ENCODE data around the gene OPN5. TPM values are rescaled to one million over a fixed set of nuclear protein-coding genes. Genes with fewer than 3 reads are reported as not detected.

Gene OPN5
- total and polyA plus RNA-seq, 12 donors = 0.15 to 1.1 (median 0.35) TPM; not detected in 3

DNA sequence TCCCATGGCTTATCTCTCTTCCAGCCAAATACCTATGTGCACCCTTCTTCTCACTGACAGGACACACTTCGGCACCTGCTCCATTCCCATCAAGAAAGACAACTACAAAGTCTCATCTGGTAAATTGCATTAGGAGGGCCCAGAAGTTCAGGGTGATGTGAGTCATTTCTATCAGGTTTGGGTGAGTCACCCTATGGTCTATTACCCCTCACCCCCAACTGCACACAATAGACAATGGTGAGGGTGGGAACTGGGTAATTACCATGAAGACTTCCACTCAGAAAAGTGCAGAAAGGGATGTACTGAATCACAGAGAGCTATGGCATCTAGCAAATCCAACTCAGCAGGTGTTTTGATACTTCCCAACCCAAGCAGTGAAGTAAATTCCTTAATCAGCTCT lies 54.8 kb downstream of the OPN5 start:
- no peaks in the 10 kb centered on the region for H3K36me3 ChIP-seq
- ATAC-seq (no peak), DNase-seq (no peak)
- 89 to 92% methylated on average over 1 of the region's 1 CpG for WGBS, 2 donors
- TF ChIP-seq, protein P1, sequence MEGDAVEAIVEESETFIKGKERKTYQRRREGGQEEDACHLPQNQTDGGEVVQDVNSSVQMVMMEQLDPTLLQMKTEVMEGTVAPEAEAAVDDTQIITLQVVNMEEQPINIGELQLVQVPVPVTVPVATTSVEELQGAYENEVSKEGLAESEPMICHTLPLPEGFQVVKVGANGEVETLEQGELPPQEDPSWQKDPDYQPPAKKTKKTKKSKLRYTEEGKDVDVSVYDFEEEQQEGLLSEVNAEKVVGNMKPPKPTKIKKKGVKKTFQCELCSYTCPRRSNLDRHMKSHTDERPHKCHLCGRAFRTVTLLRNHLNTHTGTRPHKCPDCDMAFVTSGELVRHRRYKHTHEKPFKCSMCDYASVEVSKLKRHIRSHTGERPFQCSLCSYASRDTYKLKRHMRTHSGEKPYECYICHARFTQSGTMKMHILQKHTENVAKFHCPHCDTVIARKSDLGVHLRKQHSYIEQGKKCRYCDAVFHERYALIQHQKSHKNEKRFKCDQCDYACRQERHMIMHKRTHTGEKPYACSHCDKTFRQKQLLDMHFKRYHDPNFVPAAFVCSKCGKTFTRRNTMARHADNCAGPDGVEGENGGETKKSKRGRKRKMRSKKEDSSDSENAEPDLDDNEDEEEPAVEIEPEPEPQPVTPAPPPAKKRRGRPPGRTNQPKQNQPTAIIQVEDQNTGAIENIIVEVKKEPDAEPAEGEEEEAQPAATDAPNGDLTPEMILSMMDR (IDR thresholded peaks at IDR 0.05) = no peak
- no peaks in the 10 kb centered on the region for H3K27me3 ChIP-seq
- intact Hi-C loops (cut with DNase I) = no loop called here
- H3K4me1 ChIP-seq = no peaks in the 10 kb centered on the region
- H3K27ac ChIP-seq = no peak overlapping the region
- no peak overlapping the region for H3K4me3 ChIP-seq
- no peaks in the 10 kb centered on the region for H3K9me3 ChIP-seq

DNA sequence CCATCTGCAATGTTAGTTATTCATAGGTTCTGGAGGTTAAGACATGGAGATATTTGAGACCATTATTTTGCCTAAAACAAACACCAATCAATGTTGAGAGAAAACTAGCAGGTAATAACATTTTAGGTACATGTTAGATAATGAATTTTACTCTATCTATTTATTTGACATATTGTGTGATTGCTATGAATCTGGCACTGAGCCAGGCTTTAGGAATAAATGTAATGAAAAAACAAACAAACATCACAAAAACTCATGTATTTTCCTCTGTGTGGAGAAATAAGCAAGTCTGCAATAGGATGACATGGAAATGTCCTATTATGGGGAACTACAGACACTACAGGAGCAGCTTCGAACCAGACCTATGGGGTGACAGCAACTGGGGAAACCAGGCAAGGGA lies 57.8 kb downstream of the OPN5 start:
- Histone ChIP-seq H3K4me3 (no peak overlapping the region), H3K27me3 (no peaks in the 10 kb centered on the region), H3K4me1 (no peaks in the 10 kb centered on the region), H3K9me3 (peaks cover 0 to 6% (median 0%) of the 10 kb centered on the region in 11 donors), H3K36me3 (no peaks in the 10 kb centered on the region), H3K27ac (no peak overlapping the region)
- WGBS, 2 donors = 93% methylated on average over 1 of the region's 1 CpG
- intact Hi-C loops (cut with DNase I) = no loop called here
- ATAC-seq (no peak), DNase-seq (no peak)
- TF ChIP-seq, protein P1 (IDR thresholded peaks at IDR 0.05) = no peak

DNA sequence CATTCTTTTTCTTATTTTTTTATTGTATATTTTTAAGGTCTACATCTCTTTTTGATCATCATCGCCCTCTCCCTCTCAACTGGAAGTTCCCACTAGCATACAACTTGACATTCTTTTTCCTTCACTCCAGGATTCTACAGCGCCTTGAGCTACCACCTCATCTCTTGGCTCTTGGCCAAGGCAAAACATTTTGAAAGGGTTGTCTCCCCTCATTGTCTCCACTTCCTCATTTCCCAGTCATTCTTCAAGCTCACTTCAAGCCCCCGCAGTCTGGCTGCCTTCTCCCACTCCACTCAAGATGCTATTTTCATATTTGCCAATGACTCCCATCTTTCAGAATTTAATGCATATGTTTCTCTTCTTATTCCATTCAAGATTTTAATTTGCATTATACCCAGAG lies 63.0 kb downstream of the OPN5 start:
- DNase-seq = no peak
- no peak overlapping the region for H3K27ac ChIP-seq
- H3K9me3 ChIP-seq = peaks cover 0 to 6% (median 0%) of the 10 kb centered on the region in 11 donors
- no peak overlapping the region for H3K4me3 ChIP-seq
- ATAC-seq = no peak
- no peaks in the 10 kb centered on the region for H3K36me3 ChIP-seq
- TF ChIP-seq, protein P1 (IDR thresholded peaks at IDR 0.05) = no peak
- H3K4me1 ChIP-seq = no peaks in the 10 kb centered on the region
- WGBS, 2 donors = 72% methylated on average over 3 of the region's 3 CpGs
- peaks cover 0 to 6% (median 0%) of the 10 kb centered on the region in 7 donors for H3K27me3 ChIP-seq
- intact Hi-C loops (cut with DNase I) = no loop called here

DNA sequence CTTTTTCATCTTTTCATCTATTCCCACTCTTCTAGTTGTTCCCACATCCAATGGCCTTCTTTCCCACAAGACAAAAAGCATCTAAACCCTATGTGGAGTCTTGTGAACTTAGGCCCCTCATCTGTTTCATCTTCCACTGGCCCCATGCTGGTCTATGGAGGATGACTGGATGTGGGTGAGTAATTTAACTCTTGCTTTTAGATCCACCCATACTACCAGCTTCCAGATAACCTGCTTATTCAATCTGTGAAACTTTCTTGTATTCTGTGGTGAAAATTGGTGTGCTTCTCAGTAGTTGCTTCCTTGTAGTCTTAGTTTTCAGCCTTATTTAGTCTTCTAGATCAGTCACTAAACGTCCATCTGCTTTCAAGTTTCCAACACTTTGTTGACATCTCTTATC lies 64.9 kb downstream of the OPN5 start:
- peaks cover 0 to 6% (median 0%) of the 10 kb centered on the region in 7 donors for H3K27me3 ChIP-seq
- 58 to 69% methylated on average over 1 of the region's 1 CpG for WGBS, 2 donors
- H3K27ac ChIP-seq = no peak overlapping the region
- no peaks in the 10 kb centered on the region for H3K36me3 ChIP-seq
- H3K9me3 ChIP-seq = peaks cover 0 to 6% (median 0%) of the 10 kb centered on the region in 11 donors
- no peak for ATAC-seq
- no peak overlapping the region for H3K4me3 ChIP-seq
- no peak for DNase-seq
- no peaks in the 10 kb centered on the region for H3K4me1 ChIP-seq
- intact Hi-C loops (cut with DNase I) = no loop called here
- TF ChIP-seq, protein P1 (IDR thresholded peaks at IDR 0.05) = no peak

All from heart right ventricle (tissue), 16 donors.